ENCODE results near the gene HEPHL1. TPM values are rescaled to one million over a fixed set of nuclear protein-coding genes. Genes with fewer than 3 reads are reported as not detected.

Gene HEPHL1
- total RNA-seq, 4 donors from 2014 or later = not detected

DNA sequence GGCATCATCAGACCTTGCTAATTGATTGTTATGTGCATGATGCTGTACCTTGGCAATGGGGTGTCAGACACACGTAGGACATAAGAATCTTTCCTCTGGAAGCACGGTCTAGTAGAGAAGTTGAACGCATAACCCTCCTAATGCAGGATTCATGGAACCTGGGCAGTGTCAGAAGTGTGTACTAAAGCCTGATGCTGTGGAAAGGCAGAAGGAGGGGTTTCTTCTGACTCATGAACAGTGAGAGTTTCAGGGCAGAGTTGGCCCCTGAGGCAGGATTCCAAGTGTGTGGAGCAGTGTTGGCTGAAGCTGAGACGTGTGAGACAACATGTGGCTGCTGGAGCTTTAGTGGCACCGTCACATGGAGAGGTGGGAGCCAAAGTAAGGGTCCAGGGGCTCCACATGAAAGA is 111.0 kb downstream of the HEPHL1 start:
- ATAC-seq (ENCODE audit: low FRiP score) = no peak
- TF ChIP-seq, protein P1, sequence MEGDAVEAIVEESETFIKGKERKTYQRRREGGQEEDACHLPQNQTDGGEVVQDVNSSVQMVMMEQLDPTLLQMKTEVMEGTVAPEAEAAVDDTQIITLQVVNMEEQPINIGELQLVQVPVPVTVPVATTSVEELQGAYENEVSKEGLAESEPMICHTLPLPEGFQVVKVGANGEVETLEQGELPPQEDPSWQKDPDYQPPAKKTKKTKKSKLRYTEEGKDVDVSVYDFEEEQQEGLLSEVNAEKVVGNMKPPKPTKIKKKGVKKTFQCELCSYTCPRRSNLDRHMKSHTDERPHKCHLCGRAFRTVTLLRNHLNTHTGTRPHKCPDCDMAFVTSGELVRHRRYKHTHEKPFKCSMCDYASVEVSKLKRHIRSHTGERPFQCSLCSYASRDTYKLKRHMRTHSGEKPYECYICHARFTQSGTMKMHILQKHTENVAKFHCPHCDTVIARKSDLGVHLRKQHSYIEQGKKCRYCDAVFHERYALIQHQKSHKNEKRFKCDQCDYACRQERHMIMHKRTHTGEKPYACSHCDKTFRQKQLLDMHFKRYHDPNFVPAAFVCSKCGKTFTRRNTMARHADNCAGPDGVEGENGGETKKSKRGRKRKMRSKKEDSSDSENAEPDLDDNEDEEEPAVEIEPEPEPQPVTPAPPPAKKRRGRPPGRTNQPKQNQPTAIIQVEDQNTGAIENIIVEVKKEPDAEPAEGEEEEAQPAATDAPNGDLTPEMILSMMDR (IDR thresholded peaks at IDR 0.05) = no peak
- peak; percentile 40 for DNase-seq (ENCODE audit: low spot score)

DNA sequence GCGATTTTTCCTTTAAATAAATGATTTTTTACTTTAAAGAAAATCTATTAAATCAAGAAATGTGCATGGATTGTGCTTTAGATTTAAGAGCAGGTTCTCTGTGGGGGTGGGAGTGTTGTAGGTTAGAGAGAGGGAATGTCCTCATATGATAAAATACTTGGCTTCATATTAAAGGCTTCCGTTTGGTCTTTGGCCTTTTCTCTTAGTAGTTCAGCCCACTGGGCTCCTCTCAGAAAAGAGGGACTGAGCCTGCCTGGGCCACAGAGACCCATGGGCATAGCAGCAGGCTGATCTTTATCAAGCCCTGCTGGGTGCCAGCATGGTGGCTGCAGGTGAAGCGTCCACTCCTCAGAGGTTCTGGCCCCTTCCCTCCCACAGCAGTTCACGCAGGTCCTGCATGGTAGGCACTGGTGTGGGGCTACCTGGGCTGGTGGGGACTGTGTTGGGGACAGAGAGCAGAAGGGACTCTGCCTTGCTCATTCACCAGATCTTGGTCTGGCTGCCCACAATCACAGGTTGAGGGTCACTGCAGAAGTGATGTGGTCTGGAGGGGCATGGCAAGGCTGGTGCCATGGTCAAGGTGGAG is 111.8 kb downstream of the HEPHL1 start:
- TF ChIP-seq, protein P1 (IDR thresholded peaks at IDR 0.05) = no peak
- no peak for ATAC-seq (ENCODE audit: low FRiP score)
- DNase-seq (ENCODE audit: low spot score) = no peak

DNA sequence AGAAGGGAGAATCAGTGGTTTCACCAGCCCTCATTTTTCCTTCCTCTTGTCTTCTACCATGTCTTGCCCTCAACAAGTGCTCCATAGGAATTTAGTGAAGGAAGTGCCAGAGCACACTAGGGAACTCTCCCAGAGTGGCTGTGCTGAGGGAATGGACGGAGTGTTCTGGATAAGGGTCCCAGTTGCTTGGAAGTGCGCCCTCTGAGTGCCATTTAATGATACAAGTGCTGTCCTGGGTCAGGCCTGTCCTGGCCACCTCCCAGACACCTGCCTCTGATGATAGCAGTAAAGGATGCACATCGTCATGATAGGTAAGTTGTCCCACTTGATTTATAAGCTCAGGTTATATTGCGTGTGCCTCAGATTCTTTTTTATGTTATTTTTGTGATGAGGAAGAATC is 112.6 kb downstream of the HEPHL1 start:
- TF ChIP-seq, protein P1 (IDR thresholded peaks at IDR 0.05) = no peak
- DNase-seq (ENCODE audit: low spot score) (no peak), ATAC-seq (ENCODE audit: low FRiP score) (no peak)

DNA sequence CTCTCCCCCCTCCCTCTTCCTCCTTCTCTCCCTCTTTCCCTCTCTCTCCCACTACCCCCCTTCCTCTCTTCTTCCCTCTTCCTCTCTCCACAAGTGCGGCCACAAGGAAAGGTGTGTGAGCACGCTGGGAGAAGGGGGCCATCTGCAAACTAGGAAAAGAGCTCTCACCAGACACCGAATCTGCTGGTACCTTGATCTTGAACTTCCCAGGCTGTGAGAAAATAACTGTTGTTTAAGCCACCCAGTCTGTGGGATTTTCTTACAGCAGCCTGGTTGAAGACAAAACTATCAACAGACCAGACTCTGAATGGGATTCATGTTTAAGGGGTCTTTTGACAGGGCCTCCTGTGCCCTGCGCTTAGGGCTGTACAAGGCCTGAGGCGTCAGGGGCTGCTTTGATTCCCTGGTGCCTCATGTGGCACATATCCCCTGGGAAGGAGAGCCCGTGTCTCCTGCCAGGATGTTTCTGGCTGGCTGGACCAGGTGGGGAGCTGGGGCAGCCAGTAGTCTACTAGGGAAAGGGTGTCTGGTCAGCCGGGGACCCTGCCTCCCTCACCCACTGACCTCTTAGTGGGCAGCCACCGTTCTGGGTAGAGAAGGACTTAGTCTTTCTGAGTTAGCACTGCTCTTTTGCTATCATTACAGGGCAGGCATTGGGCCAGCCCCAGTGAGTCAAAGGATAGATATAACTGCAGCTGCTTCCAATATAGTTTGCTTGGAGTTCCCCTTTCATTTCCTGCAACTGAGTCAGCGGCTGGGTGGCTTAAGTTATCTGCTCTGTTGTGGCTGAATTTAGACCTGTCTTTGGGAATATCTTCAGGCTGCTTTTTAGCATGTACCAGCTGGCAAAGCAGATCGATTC is 113.7 kb downstream of the HEPHL1 start:
- DNase-seq (ENCODE audit: low spot score) = peak; percentile 87
- ATAC-seq (ENCODE audit: low FRiP score) = peak; percentile 81
- TF ChIP-seq, protein P1 (IDR thresholded peaks at IDR 0.05) = no peak

DNA sequence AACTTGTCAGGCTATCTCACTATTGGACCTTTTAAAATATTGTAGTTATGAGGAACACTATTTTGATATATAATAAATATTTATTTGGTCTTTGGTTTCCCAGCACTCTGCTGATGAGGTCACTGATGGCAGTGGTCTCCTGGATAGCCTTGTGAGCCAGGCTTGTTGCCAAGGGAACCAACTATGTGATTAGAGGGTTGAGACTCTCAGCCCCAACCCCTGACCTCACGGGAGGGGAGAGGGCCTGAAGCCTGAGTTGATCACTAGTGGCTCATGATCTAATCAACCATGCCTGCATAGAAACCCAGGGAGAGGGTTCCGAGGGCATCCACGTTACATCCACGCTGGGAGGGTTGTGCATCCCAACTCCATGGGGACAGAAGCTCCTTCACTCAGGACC is 118.3 kb downstream of the HEPHL1 start:
- ATAC-seq (ENCODE audit: low FRiP score) = no peak
- TF ChIP-seq, protein P1 (IDR thresholded peaks at IDR 0.05) = no peak
- no peak for DNase-seq (ENCODE audit: low spot score)

DNA sequence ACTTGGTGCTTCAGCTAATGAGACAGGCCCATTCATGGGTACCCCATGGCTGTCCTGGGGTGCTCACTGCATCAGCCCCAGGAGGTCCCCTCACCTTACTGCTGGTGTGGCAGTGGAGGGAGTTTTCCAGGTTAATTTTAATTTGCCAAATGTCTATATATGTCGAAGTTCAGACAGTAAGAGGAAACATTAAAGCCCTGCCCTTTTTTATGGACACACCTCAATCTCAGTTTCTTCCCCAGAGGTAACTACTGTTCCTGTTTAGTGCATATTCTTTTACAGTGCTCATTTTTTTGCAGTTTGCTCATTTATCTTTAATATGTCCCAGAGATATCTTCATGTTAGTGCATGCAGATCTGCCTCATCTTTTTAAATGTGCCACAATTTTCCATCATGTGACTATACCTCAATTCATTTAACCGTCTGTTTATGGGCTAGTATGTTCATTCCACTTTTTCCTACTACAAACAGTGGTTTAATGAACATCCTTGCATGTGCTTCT is 119.1 kb downstream of the HEPHL1 start:
- TF ChIP-seq, protein P1 (IDR thresholded peaks at IDR 0.05) = no peak
- ATAC-seq (ENCODE audit: low FRiP score) (no peak), DNase-seq (ENCODE audit: low spot score) (no peak)

Data from omental fat pad (tissue), 4 donors.